ENCODE measurements around the gene ADARB2.

DNA sequence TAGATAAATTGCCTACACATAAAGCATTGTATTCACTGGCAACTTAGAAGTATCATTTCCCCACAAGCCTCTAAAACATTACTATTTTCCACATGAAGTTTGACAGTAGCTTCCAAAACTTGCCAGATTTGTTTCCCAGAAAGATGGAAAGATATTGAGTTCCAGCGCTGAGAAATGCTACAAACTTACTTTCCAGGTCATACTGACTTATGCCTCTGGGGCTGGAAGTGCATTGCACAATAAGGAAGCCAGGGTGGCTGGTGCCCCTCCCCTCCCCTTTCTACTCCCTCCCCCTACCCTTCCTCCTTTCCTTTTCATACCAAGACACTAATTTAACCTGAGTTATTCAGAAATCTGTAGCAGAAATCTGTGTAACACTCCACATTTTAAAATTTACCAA, 468.5 kb downstream of the ADARB2 start:
- TF ChIP-seq, protein P1, sequence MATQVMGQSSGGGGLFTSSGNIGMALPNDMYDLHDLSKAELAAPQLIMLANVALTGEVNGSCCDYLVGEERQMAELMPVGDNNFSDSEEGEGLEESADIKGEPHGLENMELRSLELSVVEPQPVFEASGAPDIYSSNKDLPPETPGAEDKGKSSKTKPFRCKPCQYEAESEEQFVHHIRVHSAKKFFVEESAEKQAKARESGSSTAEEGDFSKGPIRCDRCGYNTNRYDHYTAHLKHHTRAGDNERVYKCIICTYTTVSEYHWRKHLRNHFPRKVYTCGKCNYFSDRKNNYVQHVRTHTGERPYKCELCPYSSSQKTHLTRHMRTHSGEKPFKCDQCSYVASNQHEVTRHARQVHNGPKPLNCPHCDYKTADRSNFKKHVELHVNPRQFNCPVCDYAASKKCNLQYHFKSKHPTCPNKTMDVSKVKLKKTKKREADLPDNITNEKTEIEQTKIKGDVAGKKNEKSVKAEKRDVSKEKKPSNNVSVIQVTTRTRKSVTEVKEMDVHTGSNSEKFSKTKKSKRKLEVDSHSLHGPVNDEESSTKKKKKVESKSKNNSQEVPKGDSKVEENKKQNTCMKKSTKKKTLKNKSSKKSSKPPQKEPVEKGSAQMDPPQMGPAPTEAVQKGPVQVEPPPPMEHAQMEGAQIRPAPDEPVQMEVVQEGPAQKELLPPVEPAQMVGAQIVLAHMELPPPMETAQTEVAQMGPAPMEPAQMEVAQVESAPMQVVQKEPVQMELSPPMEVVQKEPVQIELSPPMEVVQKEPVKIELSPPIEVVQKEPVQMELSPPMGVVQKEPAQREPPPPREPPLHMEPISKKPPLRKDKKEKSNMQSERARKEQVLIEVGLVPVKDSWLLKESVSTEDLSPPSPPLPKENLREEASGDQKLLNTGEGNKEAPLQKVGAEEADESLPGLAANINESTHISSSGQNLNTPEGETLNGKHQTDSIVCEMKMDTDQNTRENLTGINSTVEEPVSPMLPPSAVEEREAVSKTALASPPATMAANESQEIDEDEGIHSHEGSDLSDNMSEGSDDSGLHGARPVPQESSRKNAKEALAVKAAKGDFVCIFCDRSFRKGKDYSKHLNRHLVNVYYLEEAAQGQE (IDR thresholded peaks at IDR 0.05; ENCODE audit: low read depth), result no peak
- no peak for TF ChIP-seq CEBPB (IDR thresholded peaks at IDR 0.05)
- TF ChIP-seq RAD21 (IDR thresholded peaks at IDR 0.05; ENCODE audit: low read depth), result no peak
- TF ChIP-seq EGR1 (IDR thresholded peaks at IDR 0.05), result no peak
- no peak for TF ChIP-seq MAX (IDR thresholded peaks at IDR 0.05)

All from Ishikawa (cell line).